HCT116 (cell line): ENCODE measurements around the gene ABLIM1. TPM values are rescaled to one million over a fixed set of nuclear protein-coding genes. Genes with fewer than 3 reads are reported as not detected.

Experiments used
- ATAC-seq: fragments of 200-7000 bp; cut with Tn5 transposase; 2 replicates; pipeline ENCODE4 v1.9.1; 2020; ENCODE audit warnings: mild to moderate bottlenecking, moderate library complexity
- BruUV-seq: library from RNA; stranded (reverse); fragments of 400-500 nt; replicated peaks from 2 replicates; lab custom pipeline; 2021; lab: Mats Ljungman, UMichigan
- CTCF ChIA-PET: fragments of 300-600 bp; sonication (Branson Sonifier 250); formaldehyde crosslinking; loops from one replicate; lab custom pipeline; 2021; ENCODE audit warnings: antibody characterized with exemption; lab: Charles Lee
- POLR2A ChIA-PET: fragments of 300-600, 350-600 bp; sonication (Branson Sonifier 250); formaldehyde crosslinking; loops from one replicate; lab custom pipeline; 2021; ENCODE audit warnings: antibody characterized with exemption; lab: Charles Lee
- RAD21 ChIA-PET, 2 experiments: fragments of 300-600 bp; sonication (Branson Sonifier 250); formaldehyde crosslinking; loops; one replicate each; lab custom pipeline; 2023; ENCODE audit warnings: low total read pairs in 2 of 2; ENCODE audit not compliant: uncharacterized antibody in 2 of 2, unreplicated experiment in 2 of 2, low non-redundant PET in 1 of 2; lab: Charles Lee
- DNase-seq: peaks from one replicate; pipeline ENCODE4 v3.0.0-alpha.2; 2010; ENCODE audit warnings: low read depth, low spot score
- H2AFZ ChIP-seq: fragments of 200-600 bp; shearing (Covaris generic), sonication (generic); 2 replicates; pipeline ENCODE4 v1.6.1; 2017; ENCODE audit warnings: low read depth, mixed run types, mixed read lengths, antibody characterized with exemption, low read length; ENCODE audit not compliant: poor library complexity, severe bottlenecking
- H3K27ac ChIP-seq: 2 replicates; pipeline ENCODE4 v1.5.1; 2012; ENCODE audit warnings: low read depth, low read length
- H3K27me3 ChIP-seq: fragments of 200-600 bp; sonication (generic); 2 replicates; pipeline ENCODE4 v1.6.1; 2016; ENCODE audit warnings: mixed run types, low read length, mixed read lengths; ENCODE audit not compliant: insufficient read depth
- H3K36me3 ChIP-seq, 2 experiments: fragments of 200-500 bp in 1 of 2; fragments of 200-600 bp in 1 of 2; sonication (Bioruptor generic) in 1 of 2; sonication (generic) in 1 of 2; 2 replicates each; pipeline versions ENCODE4 v1.5.1 to v1.6.1; 2014 to 2016; ENCODE audit warnings: low read length in 2 of 2, inconsistent platforms in 1 of 2, mixed read lengths in 1 of 2, mixed run types in 1 of 2; ENCODE audit not compliant: insufficient read depth in 2 of 2, control insufficient read depth in 1 of 2
- H3K4me1 ChIP-seq, 2 experiments: fragments of 200-600 bp in 1 of 2; sonication (generic) in 1 of 2; 2 replicates each; pipeline versions ENCODE4 v1.5.1 to v1.6.1; 2012 to 2017; ENCODE audit warnings: low read length in 2 of 2, inconsistent platforms in 1 of 2, mild to moderate bottlenecking in 1 of 2, mixed read lengths in 1 of 2, mixed run types in 1 of 2, moderate library complexity in 1 of 2; ENCODE audit not compliant: insufficient read depth in 2 of 2, control insufficient read depth in 1 of 2
- H3K4me2 ChIP-seq: fragments of 200-600 bp; sonication (generic); 2 replicates; pipeline ENCODE4 v1.6.1; 2017; ENCODE audit warnings: mixed run types, low read length, mixed read lengths
- H3K4me3 ChIP-seq, 2 experiments: fragments of 200-600 bp in 1 of 2; sonication (generic) in 1 of 2; replicated peaks in 1 of 2; 2 replicates each; pipeline ENCODE4 v1.5.1; 2011 to 2016; ENCODE audit warnings: low read length in 2 of 2, control low read depth in 1 of 2, low read depth in 1 of 2, mild to moderate bottlenecking in 1 of 2, mixed read lengths in 1 of 2, mixed run types in 1 of 2
- H3K79me2 ChIP-seq: fragments of 200-600 bp; sonication (generic); 2 replicates; pipeline ENCODE4 v1.6.1; 2017; ENCODE audit warnings: mild to moderate bottlenecking, mixed run types, low read length, moderate library complexity, mixed read lengths; ENCODE audit not compliant: insufficient read depth
- H3K9ac ChIP-seq: fragments of 200-600 bp; sonication (generic); 2 replicates; pipeline ENCODE4 v1.6.1; 2016; ENCODE audit warnings: low read length, mixed read lengths
- H3K9me2 ChIP-seq: fragments of 200-600 bp; sonication (generic), shearing (Covaris generic); 2 replicates; pipeline ENCODE4 v1.6.1; 2017; ENCODE audit warnings: mixed run types, mild to moderate bottlenecking, moderate library complexity; ENCODE audit not compliant: insufficient read depth
- H3K9me3 ChIP-seq, 2 experiments: fragments of 200-500 bp in 1 of 2; fragments of 200-600 bp in 1 of 2; sonication (Bioruptor generic) in 1 of 2; sonication (generic) in 1 of 2; 2 replicates each; pipeline ENCODE4 v1.6.1; 2014 to 2017; ENCODE audit warnings: low read length in 2 of 2, mixed read lengths in 2 of 2, inconsistent platforms in 1 of 2, low read depth in 1 of 2, mild to moderate bottlenecking in 1 of 2, mixed run types in 1 of 2, moderate library complexity in 1 of 2; ENCODE audit not compliant: control insufficient read depth in 1 of 2, insufficient read depth in 1 of 2
- H4K20me1 ChIP-seq: fragments of 200-600 bp; sonication (generic), shearing (Covaris generic); 2 replicates; pipeline ENCODE4 v1.6.1; 2017; ENCODE audit warnings: mixed run types, mild to moderate bottlenecking, moderate library complexity; ENCODE audit not compliant: insufficient read depth
- CEBPB ChIP-seq: IDR thresholded peaks from 2 replicates; pipeline ENCODE4 v1.6.1; 2012; ENCODE audit warnings: low read depth
- ELF1 ChIP-seq: IDR thresholded peaks from 2 replicates; pipeline ENCODE4 v1.6.1; 2012; ENCODE audit warnings: low read depth, borderline replicate concordance
- EZH2 ChIP-seq: fragments of 200-600 bp; sonication (generic); IDR thresholded peaks from 2 replicates; pipeline ENCODE4 v1.6.1; 2017; ENCODE audit warnings: antibody characterized with exemption, mixed run types
- FOSL1 ChIP-seq: IDR thresholded peaks from 2 replicates; pipeline ENCODE4 v1.6.1; 2012; ENCODE audit warnings: low read depth
- JUND ChIP-seq: IDR thresholded peaks from 2 replicates; pipeline ENCODE4 v1.6.1; 2012
- POLR2A ChIP-seq: IDR thresholded peaks from 2 replicates; pipeline ENCODE4 v1.7.0; 2011; ENCODE audit warnings: borderline replicate concordance; ENCODE audit not compliant: insufficient read depth, insufficient read length; ENCODE audit errors: extremely low read depth
- POLR2AphosphoS5 ChIP-seq: IDR thresholded peaks from 2 replicates; pipeline ENCODE4 v1.6.1; 2011; ENCODE audit warnings: mild to moderate bottlenecking, low read depth, low read length, moderate library complexity
- SIN3A ChIP-seq: IDR thresholded peaks from 2 replicates; pipeline ENCODE4 v1.6.1; 2012; ENCODE audit warnings: low read depth
- SP1 ChIP-seq: IDR thresholded peaks from 2 replicates; pipeline ENCODE4 v1.6.1; 2012; ENCODE audit warnings: low read depth
- SRF ChIP-seq: IDR thresholded peaks from 2 replicates; pipeline ENCODE4 v1.6.1; 2012; ENCODE audit warnings: low read depth
- TCF7L2 ChIP-seq: IDR thresholded peaks from 2 replicates; pipeline ENCODE4 v1.7.0; 2011; ENCODE audit warnings: borderline replicate concordance, inconsistent platforms; ENCODE audit not compliant: insufficient read depth, insufficient read length; ENCODE audit errors: extremely low read depth
- YY1 ChIP-seq: IDR thresholded peaks from 2 replicates; pipeline ENCODE4 v1.6.1; 2011; ENCODE audit warnings: low read length, low read depth, moderate library complexity, mild to moderate bottlenecking; ENCODE audit not compliant: insufficient replicate concordance; ENCODE audit errors: extremely low read depth
- ZFX ChIP-seq: fragments of 450-650 bp; IDR thresholded peaks from 2 replicates; pipeline ENCODE4 v1.6.1; 2017
- ZNF274 ChIP-seq: fragments of 200-500 bp; sonication (Bioruptor generic); IDR thresholded peaks from 2 replicates; pipeline ENCODE4 v1.6.1; 2014; ENCODE audit warnings: mild to moderate bottlenecking, low read depth, low read length, inconsistent platforms
- intact Hi-C: fragments of 100-400 bp; cut with micrococcal nuclease; formaldehyde crosslinking; loops from 2 replicates; pipeline ENCODE4 v1.10.0; 2022
- total RNA-seq: library from RNA; stranded (reverse); gene quantifications from one replicate; pipeline ENCODE4 v1.2.1, GENCODE V29; 2021; ENCODE audit not compliant: unreplicated experiment
- TF ChIP-seq, protein P1 (sequence below): IDR thresholded peaks from 2 replicates; pipeline ENCODE4 v1.6.1; 2011; ENCODE audit warnings: mild to moderate bottlenecking, low read length, moderate library complexity; ENCODE audit not compliant: insufficient replicate concordance; ENCODE audit errors: extremely low read depth

Gene ABLIM1
- total RNA-seq, 1 experiment from 2014 or later: 96.2 TPM

DNA sequence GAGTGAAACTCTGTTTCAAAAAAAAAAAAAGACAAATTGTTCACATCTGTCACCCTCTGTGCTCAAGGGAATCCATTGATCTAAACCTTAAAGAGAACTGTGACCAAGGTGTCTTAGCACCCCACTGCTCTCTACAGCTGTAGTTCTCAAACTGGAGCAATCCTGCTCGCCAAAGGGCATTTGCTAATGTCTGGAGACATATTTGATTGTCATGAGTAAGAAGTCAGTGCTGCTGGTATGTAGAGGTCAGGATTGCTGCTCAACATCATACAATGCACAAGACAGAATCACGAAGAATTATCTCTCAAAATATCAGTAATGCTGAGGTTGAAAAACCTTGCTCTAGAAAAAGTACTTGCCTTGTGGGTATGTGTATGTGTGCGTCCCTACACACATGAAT, 30.0 kb downstream of the ABLIM1 start:
- H3K36me3 ChIP-seq: no peaks in the 10 kb centered on the region
- peaks cover 14% of the 10 kb centered on the region; the same call in 1 of the 2 replicates for H3K27me3 ChIP-seq
- H3K27ac ChIP-seq: no peak overlapping the region
- ATAC-seq (no peak), DNase-seq (no peak)
- ChIA-PET POLR2A (no interaction called here), CTCF (no interaction called here), RAD21 (no interaction called here)
- H4K20me1 ChIP-seq: no peaks in the 10 kb centered on the region
- no peak overlapping the region for H3K4me2 ChIP-seq
- BruUV-seq: no TSS peak
- H2AFZ ChIP-seq: no peak overlapping the region
- H3K9me3 ChIP-seq: no peaks in the 10 kb centered on the region
- no peak for TF ChIP-seq EZH2
- TF ChIP-seq YY1: no peak
- no peak for TF ChIP-seq JUND
- no peak for TF ChIP-seq ELF1
- no peak for TF ChIP-seq TCF7L2
- TF ChIP-seq POLR2A: no peak
- no peak for TF ChIP-seq SRF
- no peak for TF ChIP-seq FOSL1
- TF ChIP-seq SP1: no peak
- TF ChIP-seq SIN3A: no peak
- TF ChIP-seq CEBPB: no peak
- no peak for TF ChIP-seq ZFX
- TF ChIP-seq, protein P1, sequence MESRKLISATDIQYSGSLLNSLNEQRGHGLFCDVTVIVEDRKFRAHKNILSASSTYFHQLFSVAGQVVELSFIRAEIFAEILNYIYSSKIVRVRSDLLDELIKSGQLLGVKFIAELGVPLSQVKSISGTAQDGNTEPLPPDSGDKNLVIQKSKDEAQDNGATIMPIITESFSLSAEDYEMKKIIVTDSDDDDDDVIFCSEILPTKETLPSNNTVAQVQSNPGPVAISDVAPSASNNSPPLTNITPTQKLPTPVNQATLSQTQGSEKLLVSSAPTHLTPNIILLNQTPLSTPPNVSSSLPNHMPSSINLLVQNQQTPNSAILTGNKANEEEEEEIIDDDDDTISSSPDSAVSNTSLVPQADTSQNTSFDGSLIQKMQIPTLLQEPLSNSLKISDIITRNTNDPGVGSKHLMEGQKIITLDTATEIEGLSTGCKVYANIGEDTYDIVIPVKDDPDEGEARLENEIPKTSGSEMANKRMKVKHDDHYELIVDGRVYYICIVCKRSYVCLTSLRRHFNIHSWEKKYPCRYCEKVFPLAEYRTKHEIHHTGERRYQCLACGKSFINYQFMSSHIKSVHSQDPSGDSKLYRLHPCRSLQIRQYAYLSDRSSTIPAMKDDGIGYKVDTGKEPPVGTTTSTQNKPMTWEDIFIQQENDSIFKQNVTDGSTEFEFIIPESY: no peak
- TF ChIP-seq ZNF274: no peak
- no peak for TF ChIP-seq POLR2AphosphoS5
- no peak overlapping the region for H3K9ac ChIP-seq
- H3K4me1 ChIP-seq: peaks cover 50 to 75% of the 10 kb centered on the region in 2 experiments
- no peak overlapping the region for H3K4me3 ChIP-seq
- no peaks in the 10 kb centered on the region for H3K9me2 ChIP-seq
- no peaks in the 10 kb centered on the region for H3K79me2 ChIP-seq
- intact Hi-C loops: no loop called here
